Keratinocyte (primary cell): Measurements from ENCODE around the gene SBSN. TPM values are rescaled to one million over a fixed set of nuclear protein-coding genes. Genes with fewer than 3 reads are reported as not detected.

Source experiments
- DNase-seq: peaks from one replicate; pipeline ENCODE4 v3.0.0-alpha.2; 2011; ENCODE audit warnings: low read depth, missing footprints, low spot score
- FAIRE-seq: peaks from 2 replicates; lab custom pipeline; 2011; peaks lifted over from hg19 to GRCh38; lab: Jason Lieb, UNC
- H2AFZ ChIP-seq: 2 replicates; pipeline ENCODE4 v1.6.0; 2012; ENCODE audit warnings: low read length, control low read depth, inconsistent platforms; ENCODE audit not compliant: control insufficient read depth
- H3K27ac ChIP-seq: 2 replicates; pipeline ENCODE4 v1.5.1; 2011; ENCODE audit warnings: low read length; ENCODE audit not compliant: control insufficient read depth, insufficient read depth
- H3K27me3 ChIP-seq: 3 replicates; pipeline ENCODE4 v1.6.0; 2011; ENCODE audit warnings: low read length; ENCODE audit not compliant: control insufficient read depth, insufficient read depth; ENCODE audit errors: extremely low read depth
- H3K36me3 ChIP-seq, 2 experiments: 2 replicates in 1 of 2; 3 replicates in 1 of 2; pipeline ENCODE4 v1.5.1; 2011; ENCODE audit warnings: low read length in 2 of 2, mild to moderate bottlenecking in 1 of 2; ENCODE audit not compliant: control insufficient read depth in 2 of 2, insufficient read depth in 2 of 2; ENCODE audit errors: extremely low read depth in 1 of 2
- H3K4me1 ChIP-seq: 3 replicates; pipeline ENCODE4 v1.5.1; 2011; ENCODE audit warnings: low read length; ENCODE audit not compliant: control insufficient read depth, insufficient read depth; ENCODE audit errors: extremely low read depth
- H3K4me2 ChIP-seq: 3 replicates; pipeline ENCODE4 v1.6.0; 2011; ENCODE audit warnings: low read depth, low read length; ENCODE audit not compliant: control insufficient read depth, insufficient read depth; ENCODE audit errors: extremely low read depth
- H3K4me3 ChIP-seq, 3 experiments: fragments of 200-600 bp in 1 of 3; sonication (generic) in 1 of 3; 2 replicates in 2 of 3; 3 replicates in 1 of 3; pipeline ENCODE4 v1.5.1; 2011 to 2016; ENCODE audit warnings: low read length in 3 of 3, mild to moderate bottlenecking in 3 of 3, control low read depth in 2 of 3, inconsistent platforms in 1 of 3, low read depth in 1 of 3, mixed read lengths in 1 of 3, mixed run types in 1 of 3, moderate library complexity in 1 of 3; ENCODE audit not compliant: control insufficient read depth in 2 of 3, insufficient read depth in 2 of 3; ENCODE audit errors: extremely low read depth in 1 of 3
- H3K79me2 ChIP-seq: 2 replicates; pipeline ENCODE4 v1.6.0; 2012; ENCODE audit warnings: low read length; ENCODE audit not compliant: control insufficient read depth, insufficient read depth
- H3K9ac ChIP-seq: 3 replicates; pipeline ENCODE4 v1.6.0; 2011; ENCODE audit warnings: low read length; ENCODE audit not compliant: control insufficient read depth, insufficient read depth; ENCODE audit errors: extremely low read depth
- H3K9me1 ChIP-seq: 3 replicates; pipeline ENCODE4 v1.6.0; 2011; ENCODE audit warnings: low read length; ENCODE audit not compliant: control insufficient read depth, insufficient read depth; ENCODE audit errors: extremely low read depth
- H3K9me3 ChIP-seq: 2 replicates; pipeline ENCODE4 v1.5.1; 2012; ENCODE audit warnings: low read depth, low read length; ENCODE audit not compliant: control insufficient read depth
- H4K20me1 ChIP-seq: 3 replicates; pipeline ENCODE4 v1.6.0; 2011; ENCODE audit warnings: low read length; ENCODE audit not compliant: control insufficient read depth, insufficient read depth; ENCODE audit errors: extremely low read depth
- EZH2 ChIP-seq: IDR thresholded peaks from one replicate; pipeline ENCODE4 v1.6.1; 2012; ENCODE audit warnings: inconsistent platforms, mild to moderate bottlenecking, low read length, moderate library complexity
- dilution Hi-C: fragments of 300-500 bp; cut with MboI; formaldehyde crosslinking; loops from one replicate; pipeline ENCODE4 v1.7.0; 2020; ENCODE audit warnings: low sequenced_read_pairs; ENCODE audit not compliant: extremely low pct_ligation_motif_present
- polyA plus RNA-seq, 5 experiments: library from polyadenylated mRNA; depleted of rRNA in 3 of 5; stranded (reverse) in 3 of 5; stranded (forward) in 1 of 5; unstranded in 1 of 5; fragments of >200 nt; gene quantifications; 1 replicate in 1 of 5; 2 replicates in 3 of 5; 3 replicates in 1 of 5; pipeline versions ENCODE4 v1.2.1 to v1.2.3, GENCODE V29; 2011 to 2012; ENCODE audit warnings: missing spikeins in 2 of 5, low read depth in 1 of 5, low replicate concordance in 1 of 5
- TF ChIP-seq, protein P1 (sequence below), 3 experiments: IDR thresholded peaks in 1 of 3; conservative IDR thresholded peaks in 1 of 3; optimal IDR thresholded peaks in 1 of 3; 2 replicates in 2 of 3; 3 replicates in 1 of 3; pipeline versions ENCODE3 to v1.5.1; 2011; ENCODE audit warnings: low read length in 3 of 3, mild to moderate bottlenecking in 3 of 3, moderate library complexity in 2 of 3, control low read depth in 1 of 3, inconsistent platforms in 1 of 3; ENCODE audit not compliant: insufficient read depth in 2 of 3; ENCODE audit errors: extremely low read depth in 1 of 3

The SBSN gene
- polyA plus RNA-seq, 1 donor (not counting 4 experiments of a cell fraction or from before 2014, with no cell fraction given), result 49.0 TPM

DNA sequence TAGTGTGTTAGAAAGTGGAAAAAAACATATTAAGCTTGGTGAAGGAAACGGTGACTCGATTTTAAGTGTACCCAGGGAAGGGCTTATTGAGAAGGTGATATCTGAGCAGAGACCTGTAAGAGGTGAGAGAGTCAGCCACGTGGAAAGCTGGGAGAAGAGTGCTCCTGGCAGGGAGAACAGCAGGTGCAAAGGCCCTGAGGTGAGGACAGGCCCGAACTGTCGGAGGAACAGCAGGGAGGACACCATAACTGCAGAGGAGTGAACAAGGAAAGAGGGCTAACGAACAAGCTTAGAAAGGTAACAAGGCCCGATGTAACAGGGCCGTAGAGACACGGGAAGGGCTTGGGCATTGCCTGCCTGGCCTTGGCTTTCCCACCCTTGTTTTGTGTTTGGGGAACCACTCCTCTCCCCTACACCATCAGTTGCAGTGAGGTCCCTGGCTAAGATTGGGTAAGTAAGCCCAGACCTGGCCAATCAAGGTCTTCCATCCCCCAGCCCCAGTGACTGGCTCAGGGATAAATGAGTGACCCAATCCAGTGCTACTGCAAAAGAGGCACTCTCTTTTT is 28.0 kb upstream of the SBSN start:
- Histone ChIP-seq H3K9me1 (no peaks in the 10 kb centered on the region), H3K79me2 (no peaks in the 10 kb centered on the region), H4K20me1 (no peaks in the 10 kb centered on the region), H3K9ac (no peak overlapping the region), H3K4me1 (no peaks in the 10 kb centered on the region), H2AFZ (no peak overlapping the region), H3K27me3 (peaks cover 18% of the 10 kb centered on the region), H3K9me3 (no peaks in the 10 kb centered on the region), H3K36me3 (peaks cover 0 to 2% of the 10 kb centered on the region in 2 experiments), H3K4me2 (no peak overlapping the region), H3K27ac (no peak overlapping the region), H3K4me3 (no peak overlapping the region)
- no peak for FAIRE-seq
- DNase-seq, result no peak
- no peak for TF ChIP-seq EZH2
- TF ChIP-seq, protein P1, sequence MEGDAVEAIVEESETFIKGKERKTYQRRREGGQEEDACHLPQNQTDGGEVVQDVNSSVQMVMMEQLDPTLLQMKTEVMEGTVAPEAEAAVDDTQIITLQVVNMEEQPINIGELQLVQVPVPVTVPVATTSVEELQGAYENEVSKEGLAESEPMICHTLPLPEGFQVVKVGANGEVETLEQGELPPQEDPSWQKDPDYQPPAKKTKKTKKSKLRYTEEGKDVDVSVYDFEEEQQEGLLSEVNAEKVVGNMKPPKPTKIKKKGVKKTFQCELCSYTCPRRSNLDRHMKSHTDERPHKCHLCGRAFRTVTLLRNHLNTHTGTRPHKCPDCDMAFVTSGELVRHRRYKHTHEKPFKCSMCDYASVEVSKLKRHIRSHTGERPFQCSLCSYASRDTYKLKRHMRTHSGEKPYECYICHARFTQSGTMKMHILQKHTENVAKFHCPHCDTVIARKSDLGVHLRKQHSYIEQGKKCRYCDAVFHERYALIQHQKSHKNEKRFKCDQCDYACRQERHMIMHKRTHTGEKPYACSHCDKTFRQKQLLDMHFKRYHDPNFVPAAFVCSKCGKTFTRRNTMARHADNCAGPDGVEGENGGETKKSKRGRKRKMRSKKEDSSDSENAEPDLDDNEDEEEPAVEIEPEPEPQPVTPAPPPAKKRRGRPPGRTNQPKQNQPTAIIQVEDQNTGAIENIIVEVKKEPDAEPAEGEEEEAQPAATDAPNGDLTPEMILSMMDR (optimal IDR thresholded peaks at IDR 0.05 in 1 of 3, IDR thresholded peaks at IDR 0.05 in 1 of 3, conservative IDR thresholded peaks at IDR 0.05 in 1 of 3; ENCODE audit: extremely low read depth in 1 of 3, insufficient read depth in 2 of 3, low read length in 3 of 3), result no peak
- dilution Hi-C loops, result loop anchor here (5.0 kb wide), 1 partner anchor 51 kb away; no protein-coding TSS in a partner anchor

DNA sequence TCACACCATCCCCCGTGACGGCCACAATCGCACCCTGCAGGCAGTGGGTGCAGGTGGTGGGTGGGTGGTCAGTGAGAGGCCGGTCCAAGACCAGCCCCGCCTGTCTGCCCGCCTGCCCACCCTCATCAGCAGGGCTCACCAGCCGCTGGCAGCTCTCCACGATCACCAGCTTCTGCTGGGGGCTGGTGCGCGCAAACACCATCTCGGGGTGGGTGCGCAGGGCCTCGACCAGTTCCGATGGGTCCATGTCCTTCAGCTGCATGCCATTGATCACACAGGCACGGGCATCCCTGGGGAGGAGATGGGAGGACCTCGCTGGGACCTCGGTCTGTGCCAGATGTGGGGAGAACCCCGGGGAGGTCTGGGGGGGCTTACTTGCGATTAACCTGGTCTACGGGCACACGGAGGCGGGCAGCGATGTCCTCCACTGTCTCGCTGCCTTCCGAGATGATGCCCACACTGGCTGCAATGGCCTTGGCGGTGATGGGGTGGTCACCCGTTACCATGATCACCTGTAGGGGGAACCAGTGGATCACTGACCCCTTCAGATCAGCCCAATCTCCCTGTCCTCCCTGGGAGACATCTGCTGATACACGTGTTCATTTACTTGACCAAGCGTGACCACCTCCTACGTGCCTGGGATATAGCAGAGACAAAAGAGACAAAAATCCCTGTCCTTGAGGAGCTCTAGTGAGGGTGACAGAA is 27.3 kb upstream of the SBSN start:
- dilution Hi-C loops, result loop anchor here (5.0 kb wide), 1 partner anchor 52 kb away; no protein-coding TSS in a partner anchor
- no peak for FAIRE-seq
- no peaks in the 10 kb centered on the region for H3K9me3 ChIP-seq

More for the DNA sequence above, 27.3 kb upstream of the SBSN start:
- H3K4me2 ChIP-seq, result no peak overlapping the region
- no peak overlapping the region for H3K4me3 ChIP-seq
- H4K20me1 ChIP-seq, result no peaks in the 10 kb centered on the region
- H3K4me1 ChIP-seq, result no peaks in the 10 kb centered on the region
- H3K27ac ChIP-seq, result no peak overlapping the region
- H3K36me3 ChIP-seq, result peaks cover 3 to 5% of the 10 kb centered on the region in 2 experiments
- no peaks in the 10 kb centered on the region for H3K9me1 ChIP-seq
- DNase-seq, result no peak
- H2AFZ ChIP-seq, result no peak overlapping the region
- H3K9ac ChIP-seq, result no peak overlapping the region
- H3K79me2 ChIP-seq, result no peaks in the 10 kb centered on the region
- TF ChIP-seq, protein P1 (optimal IDR thresholded peaks at IDR 0.05 in 1 of 3, IDR thresholded peaks at IDR 0.05 in 1 of 3, conservative IDR thresholded peaks at IDR 0.05 in 1 of 3; ENCODE audit: extremely low read depth in 1 of 3, insufficient read depth in 2 of 3, low read length in 3 of 3), result peak in 2 of 3 experiments; percentile 35 to 69
- no peak for TF ChIP-seq EZH2
- peaks cover 18% of the 10 kb centered on the region for H3K27me3 ChIP-seq
